Endothelial cell of umbilical vein (primary cell): ENCODE results near the gene IYD. TPM values are rescaled to one million over a fixed set of nuclear protein-coding genes. Genes with fewer than 3 reads are reported as not detected.

Experiments used
- BruUV-seq: library from RNA; stranded (reverse); fragments of 400-500 nt; replicated peaks from 2 replicates; lab custom pipeline; 2021; lab: Mats Ljungman, UMichigan
- CTCF ChIA-PET: fragments of 300-600, 350-600 bp; sonication (Branson Sonifier 250); formaldehyde crosslinking; loops from one replicate; lab custom pipeline; 2021; ENCODE audit warnings: antibody characterized with exemption, inconsistent platforms; lab: Charles Lee
- POLR2A ChIA-PET: fragments of 300-600, 350-600 bp; sonication (Branson Sonifier 250); formaldehyde crosslinking; loops from one replicate; lab custom pipeline; 2021; ENCODE audit warnings: antibody characterized with exemption, inconsistent platforms; lab: Charles Lee
- DNase-seq: peaks from one replicate; pipeline ENCODE4 v3.0.0-alpha.2; 2011; ENCODE audit warnings: low read depth, low spot score
- FAIRE-seq: peaks from 2 replicates; lab custom pipeline; 2011; peaks lifted over from hg19 to GRCh38; lab: Jason Lieb, UNC
- H2AFZ ChIP-seq: 2 replicates; pipeline ENCODE4 v1.6.0; 2012; ENCODE audit warnings: low read depth, low read length, control low read depth, inconsistent platforms
- H3K27ac ChIP-seq: 2 replicates; pipeline ENCODE4 v1.5.1; 2011; ENCODE audit warnings: low read depth, mild to moderate bottlenecking, control low read depth, low read length, moderate library complexity; ENCODE audit not compliant: insufficient read depth
- H3K27me3 ChIP-seq, 2 experiments: 2 replicates each; pipeline versions ENCODE4 v1.6.0 to v1.6.1; 2011; ENCODE audit warnings: low read length in 2 of 2, mixed read lengths in 1 of 2; ENCODE audit not compliant: control insufficient read depth in 2 of 2, insufficient read depth in 2 of 2
- H3K36me3 ChIP-seq, 2 experiments: 2 replicates in 1 of 2; 3 replicates in 1 of 2; pipeline ENCODE4 v1.5.1; 2011; ENCODE audit warnings: low read length in 2 of 2, mild to moderate bottlenecking in 1 of 2, moderate library complexity in 1 of 2; ENCODE audit not compliant: control insufficient read depth in 2 of 2, insufficient read depth in 2 of 2; ENCODE audit errors: extremely low read depth in 1 of 2
- H3K4me1 ChIP-seq: 3 replicates; pipeline ENCODE4 v1.5.1; 2011; ENCODE audit warnings: mild to moderate bottlenecking, low read length; ENCODE audit not compliant: control insufficient read depth, insufficient read depth; ENCODE audit errors: extremely low read depth
- H3K4me2 ChIP-seq: 2 replicates; pipeline ENCODE4 v1.6.1; 2011; ENCODE audit warnings: low read length, control low read depth, mixed read lengths; ENCODE audit not compliant: insufficient read depth
- H3K4me3 ChIP-seq, 3 experiments: fragments of 200-600 bp in 1 of 3; sonication (generic), shearing (Covaris generic) in 1 of 3; replicated peaks in 1 of 3; 2 replicates each; pipeline ENCODE4 v1.5.1; 2011 to 2016; ENCODE audit warnings: control low read depth in 3 of 3, low read length in 3 of 3, mild to moderate bottlenecking in 2 of 3, inconsistent platforms in 1 of 3, low read depth in 1 of 3, moderate library complexity in 1 of 3; ENCODE audit not compliant: insufficient read depth in 1 of 3
- H3K79me2 ChIP-seq: 2 replicates; pipeline ENCODE4 v1.6.0; 2012; ENCODE audit warnings: low read length, inconsistent platforms; ENCODE audit not compliant: control insufficient read depth, insufficient read depth
- H3K9ac ChIP-seq: replicated peaks from 2 replicates; pipeline ENCODE3; 2011; ENCODE audit warnings: low read length, control low read depth; ENCODE audit not compliant: insufficient read depth; ENCODE audit errors: extremely low read depth
- H3K9me1 ChIP-seq: replicated peaks from 3 replicates; pipeline ENCODE4 v1.6.0; 2011; ENCODE audit warnings: mild to moderate bottlenecking, low read length; ENCODE audit not compliant: control insufficient read depth, insufficient read depth; ENCODE audit errors: extremely low read depth
- H3K9me3 ChIP-seq: replicated peaks from 2 replicates; pipeline ENCODE4 v1.5.1; 2012; ENCODE audit warnings: low read length, inconsistent platforms; ENCODE audit not compliant: control insufficient read depth, insufficient read depth
- H4K20me1 ChIP-seq: replicated peaks from 2 replicates; pipeline ENCODE3; 2011; ENCODE audit warnings: mild to moderate bottlenecking, low read length; ENCODE audit not compliant: control insufficient read depth, insufficient read depth; ENCODE audit errors: extremely low read depth
- EZH2 ChIP-seq: IDR thresholded peaks from 2 replicates; pipeline ENCODE4 v1.6.1; 2012; ENCODE audit warnings: borderline replicate concordance, low read depth, mild to moderate bottlenecking, moderate library complexity, low read length, inconsistent platforms; ENCODE audit not compliant: severe bottlenecking
- FOS ChIP-seq: IDR thresholded peaks from 2 replicates; pipeline ENCODE4 v1.6.1; 2011; ENCODE audit warnings: mild to moderate bottlenecking, low read length, moderate library complexity, borderline replicate concordance; ENCODE audit not compliant: insufficient read depth
- GATA2 ChIP-seq: IDR thresholded peaks from 2 replicates; pipeline ENCODE4 v1.7.0; 2011; ENCODE audit warnings: low read depth, mild to moderate bottlenecking, moderate library complexity, mixed read lengths, low read length; ENCODE audit not compliant: insufficient read length, insufficient read depth
- JUN ChIP-seq: IDR thresholded peaks from 2 replicates; pipeline ENCODE4 v1.6.1; 2011; ENCODE audit warnings: borderline replicate concordance, low read depth; ENCODE audit not compliant: insufficient read length, insufficient read depth
- MYC ChIP-seq: IDR thresholded peaks from one replicate; pipeline ENCODE4 v1.6.1; 2011; ENCODE audit warnings: mild to moderate bottlenecking, low read depth, low read length
- POLR2A ChIP-seq: IDR thresholded peaks from 2 replicates; pipeline ENCODE4 v1.6.1; 2012; ENCODE audit warnings: low read depth, mild to moderate bottlenecking, control low read depth, low read length
- POLR2AphosphoS5 ChIP-seq: IDR thresholded peaks from 2 replicates; pipeline ENCODE4 v1.6.1; 2012; ENCODE audit warnings: low read depth, mild to moderate bottlenecking, control low read depth, low read length, moderate library complexity; ENCODE audit not compliant: insufficient read depth
- dilution Hi-C: fragments of 300-500 bp; cut with MboI; formaldehyde crosslinking; loops from one replicate; pipeline ENCODE4 v1.15.0; 2019; ENCODE audit warnings: low sequenced_read_pairs; ENCODE audit not compliant: extremely low pct_ligation_motif_present
- intact Hi-C: fragments of 100-400 bp; cut with micrococcal nuclease; formaldehyde crosslinking; loops from one replicate; pipeline ENCODE4 v1.10.0; 2022
- polyA plus RNA-seq, 4 experiments: library from polyadenylated mRNA; depleted of rRNA in 3 of 4; stranded (reverse) in 3 of 4; unstranded in 1 of 4; fragments of >200 nt; gene quantifications; 2 replicates each; pipeline versions ENCODE4 v1.2.1 to v1.2.3, GENCODE V29; 2011 to 2012; ENCODE audit warnings: missing spikeins in 1 of 4
- total RNA-seq: library from RNA; stranded (reverse); gene quantifications from 2 replicates; pipeline ENCODE4 v1.2.3, GENCODE V29; 2021
- TF ChIP-seq, protein P1 (sequence below): IDR thresholded peaks from 2 replicates; pipeline ENCODE4 v1.6.1; 2011; ENCODE audit not compliant: insufficient read depth, insufficient read length
- TF ChIP-seq, protein P2 (sequence below), 2 donors: IDR thresholded peaks; 1 replicate in 1 of 2; 2 replicates in 1 of 2; pipeline ENCODE4 v1.5.1; 2011; ENCODE audit warnings: low read length in 2 of 2, mild to moderate bottlenecking in 2 of 2, moderate library complexity in 2 of 2, control low read depth in 1 of 2, inconsistent platforms in 1 of 2, low read depth in 1 of 2; ENCODE audit not compliant: insufficient read depth in 1 of 2; ENCODE audit errors: extremely low read depth in 1 of 2

The IYD gene
- total and polyA plus RNA-seq, 2 donors (not counting 3 experiments of a cell fraction or from before 2014, with no cell fraction given): not detected

DNA sequence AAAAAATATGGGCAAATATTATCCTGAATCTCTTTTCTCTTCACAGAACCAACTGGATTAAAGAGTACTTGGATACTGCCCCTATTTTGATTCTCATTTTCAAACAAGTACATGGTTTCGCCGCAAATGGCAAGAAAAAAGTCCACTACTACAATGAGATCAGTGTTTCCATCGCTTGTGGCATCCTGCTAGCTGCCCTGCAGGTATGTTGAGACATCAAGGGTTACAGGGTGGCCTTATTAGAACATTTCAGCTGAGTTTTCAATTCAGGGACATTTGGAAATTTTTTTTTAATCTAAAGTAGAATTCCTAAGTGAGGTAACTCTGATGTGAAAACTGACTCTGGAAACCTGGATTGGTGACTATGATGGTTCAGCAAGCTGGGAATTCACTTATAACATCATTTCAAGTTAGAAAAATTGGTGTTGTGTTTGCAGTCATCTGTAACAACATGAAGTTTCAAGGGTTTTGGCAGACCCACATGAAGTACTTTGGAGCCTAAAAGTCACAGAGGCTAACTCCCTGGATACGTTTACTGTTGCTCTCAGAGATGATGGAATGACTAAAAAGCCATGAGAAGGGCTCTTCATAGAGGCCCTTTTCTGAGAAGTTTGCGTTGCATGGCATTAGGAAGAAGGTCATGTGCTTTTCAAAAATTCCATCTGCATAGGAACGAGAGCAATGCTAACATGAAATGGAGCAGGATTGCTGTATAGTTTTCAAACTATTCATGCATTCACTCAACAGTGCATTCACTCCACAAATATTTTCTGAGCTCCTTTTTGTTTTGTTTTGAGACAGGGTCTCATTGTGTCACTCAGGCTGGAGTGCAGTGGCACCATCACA is 25.5 kb downstream of the IYD start:
- no peaks in the 10 kb centered on the region for H4K20me1 ChIP-seq
- DNase-seq: no peak
- FAIRE-seq: no peak
- H3K9me3 ChIP-seq: no peaks in the 10 kb centered on the region
- no TSS peak for BruUV-seq
- no peak overlapping the region for H2AFZ ChIP-seq
- no peaks in the 10 kb centered on the region for H3K79me2 ChIP-seq
- H3K4me2 ChIP-seq: no peak overlapping the region
- intact Hi-C loops (no loop called here), dilution Hi-C loops (no loop called here)
- H3K27ac ChIP-seq: no peak overlapping the region
- H3K27me3 ChIP-seq: peaks cover 5 to 10% of the 10 kb centered on the region in 2 experiments
- H3K4me1 ChIP-seq: no peaks in the 10 kb centered on the region
- no peak overlapping the region for H3K9ac ChIP-seq
- CTCF ChIA-PET: interaction anchor here (0.6 to 6.0 kb wide), 25 partner anchors 9 to 421 kb away, joined by 3 to 178 read pairs (median 5); partner anchors contain the start of genes PLEKHG1 and ULBP3
- TF ChIP-seq JUN (no peak), POLR2AphosphoS5 (no peak), GATA2 (no peak)
- TF ChIP-seq, protein P1, sequence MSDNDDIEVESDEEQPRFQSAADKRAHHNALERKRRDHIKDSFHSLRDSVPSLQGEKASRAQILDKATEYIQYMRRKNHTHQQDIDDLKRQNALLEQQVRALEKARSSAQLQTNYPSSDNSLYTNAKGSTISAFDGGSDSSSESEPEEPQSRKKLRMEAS: no peak
- H3K4me3 ChIP-seq: no peak overlapping the region
- POLR2A ChIA-PET: no interaction called here
- H3K36me3 ChIP-seq: no peaks in the 10 kb centered on the region
- H3K9me1 ChIP-seq: no peaks in the 10 kb centered on the region

DNA sequence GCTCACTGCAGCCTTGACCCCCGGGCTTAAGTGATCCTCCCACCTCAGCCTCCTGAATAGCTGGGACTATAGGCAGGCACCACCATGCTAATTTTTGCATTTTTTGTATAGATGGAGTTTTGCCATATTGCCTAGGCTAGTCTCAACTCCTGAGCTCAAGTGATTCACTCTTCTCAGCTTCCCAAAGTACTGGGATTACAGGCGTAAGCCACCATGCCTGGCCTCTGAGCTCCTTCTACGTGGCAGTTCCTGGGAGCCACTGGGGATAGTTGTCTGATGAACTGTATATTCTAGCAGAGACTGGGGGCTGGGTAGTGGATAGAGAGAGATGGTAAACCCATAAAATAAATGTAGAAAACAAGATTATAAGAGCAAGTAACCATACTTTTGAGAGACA is 26.1 kb downstream of the IYD start:
- Histone ChIP-seq H3K9me1 (no peaks in the 10 kb centered on the region), H3K4me3 (no peak overlapping the region), H3K27ac (no peak overlapping the region), H3K79me2 (no peaks in the 10 kb centered on the region), H3K27me3 (peaks cover 5 to 11% of the 10 kb centered on the region in 2 experiments), H2AFZ (no peak overlapping the region), H3K36me3 (no peaks in the 10 kb centered on the region), H4K20me1 (no peaks in the 10 kb centered on the region), H3K4me1 (no peaks in the 10 kb centered on the region), H3K4me2 (no peak overlapping the region), H3K9ac (no peak overlapping the region), H3K9me3 (no peaks in the 10 kb centered on the region)
- DNase-seq: no peak
- no TSS peak for BruUV-seq
- ChIA-PET POLR2A (no interaction called here), CTCF (interaction anchor here (0.6 to 6.0 kb wide), 47 partner anchors 9 to 422 kb away, joined by 3 to 178 read pairs (median 5); partner anchors contain the start of genes PLEKHG1 and ULBP3)
- FAIRE-seq: no peak
- intact Hi-C loops (loop anchor here (1.0 to 5.0 kb wide), 2 partner anchors 58 to 315 kb away; no protein-coding TSS in a partner anchor), dilution Hi-C loops (no loop called here)
- TF ChIP-seq GATA2 (no peak), JUN (no peak), MYC (no peak), EZH2 (no peak), POLR2AphosphoS5 (no peak), POLR2A (no peak), FOS (no peak)
- TF ChIP-seq, protein P1: no peak
- TF ChIP-seq, protein P2, sequence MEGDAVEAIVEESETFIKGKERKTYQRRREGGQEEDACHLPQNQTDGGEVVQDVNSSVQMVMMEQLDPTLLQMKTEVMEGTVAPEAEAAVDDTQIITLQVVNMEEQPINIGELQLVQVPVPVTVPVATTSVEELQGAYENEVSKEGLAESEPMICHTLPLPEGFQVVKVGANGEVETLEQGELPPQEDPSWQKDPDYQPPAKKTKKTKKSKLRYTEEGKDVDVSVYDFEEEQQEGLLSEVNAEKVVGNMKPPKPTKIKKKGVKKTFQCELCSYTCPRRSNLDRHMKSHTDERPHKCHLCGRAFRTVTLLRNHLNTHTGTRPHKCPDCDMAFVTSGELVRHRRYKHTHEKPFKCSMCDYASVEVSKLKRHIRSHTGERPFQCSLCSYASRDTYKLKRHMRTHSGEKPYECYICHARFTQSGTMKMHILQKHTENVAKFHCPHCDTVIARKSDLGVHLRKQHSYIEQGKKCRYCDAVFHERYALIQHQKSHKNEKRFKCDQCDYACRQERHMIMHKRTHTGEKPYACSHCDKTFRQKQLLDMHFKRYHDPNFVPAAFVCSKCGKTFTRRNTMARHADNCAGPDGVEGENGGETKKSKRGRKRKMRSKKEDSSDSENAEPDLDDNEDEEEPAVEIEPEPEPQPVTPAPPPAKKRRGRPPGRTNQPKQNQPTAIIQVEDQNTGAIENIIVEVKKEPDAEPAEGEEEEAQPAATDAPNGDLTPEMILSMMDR (IDR thresholded peaks at IDR 0.05; ENCODE audit: extremely low read depth in 1 of 2, insufficient read depth in 1 of 2, low read depth in 1 of 2, low read length in 2 of 2): no peak
